COLO668 (cell line): ENCODE data around the gene PIGH.

Experiments
- DNase-seq: peaks from one replicate; lab custom pipeline; 2025; ENCODE audit not compliant: unreplicated experiment; lab: John Stamatoyannopoulos, UW

PIGH gene

DNA sequence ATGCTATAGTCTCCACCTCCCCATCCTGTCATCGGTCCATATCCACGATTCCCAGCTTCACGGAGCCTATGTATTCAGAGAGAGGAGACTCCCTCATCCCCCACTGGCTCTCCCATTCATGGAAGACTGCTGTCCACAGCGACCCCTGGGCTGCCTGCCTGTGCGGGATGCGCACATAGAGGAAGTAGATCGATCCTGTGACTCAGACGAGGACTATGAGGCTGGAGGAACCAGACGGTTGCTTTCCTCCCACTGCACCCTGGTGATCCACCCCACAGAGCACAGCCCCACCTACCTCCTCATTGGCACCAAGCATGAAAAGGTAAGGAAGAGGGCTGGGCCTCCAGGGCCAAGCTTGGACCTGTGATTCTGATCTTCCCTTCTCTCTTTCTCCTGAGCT, 24.4 kb downstream of the PIGH start:
- no peak for DNase-seq

DNA sequence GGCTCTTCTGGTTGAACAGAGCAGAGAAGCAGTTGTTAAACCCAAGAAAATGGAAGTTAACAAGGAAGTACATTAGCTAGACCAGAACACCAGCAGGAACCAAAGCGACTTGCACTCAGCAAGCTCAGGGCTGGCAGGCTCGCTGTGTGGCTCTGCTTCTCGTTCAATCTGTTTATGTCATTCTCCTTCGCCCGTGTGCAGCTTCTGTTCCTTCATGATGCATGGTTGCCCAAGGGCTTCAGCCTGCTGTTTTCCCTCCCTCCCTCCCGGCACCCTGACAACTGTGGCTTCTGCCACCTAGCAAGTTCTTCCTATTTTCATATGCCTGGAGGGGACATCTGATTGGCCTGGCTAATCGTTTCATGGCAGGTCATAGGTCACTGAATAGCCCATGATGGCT, 25.3 kb downstream of the PIGH start:
- no peak for DNase-seq

DNA sequence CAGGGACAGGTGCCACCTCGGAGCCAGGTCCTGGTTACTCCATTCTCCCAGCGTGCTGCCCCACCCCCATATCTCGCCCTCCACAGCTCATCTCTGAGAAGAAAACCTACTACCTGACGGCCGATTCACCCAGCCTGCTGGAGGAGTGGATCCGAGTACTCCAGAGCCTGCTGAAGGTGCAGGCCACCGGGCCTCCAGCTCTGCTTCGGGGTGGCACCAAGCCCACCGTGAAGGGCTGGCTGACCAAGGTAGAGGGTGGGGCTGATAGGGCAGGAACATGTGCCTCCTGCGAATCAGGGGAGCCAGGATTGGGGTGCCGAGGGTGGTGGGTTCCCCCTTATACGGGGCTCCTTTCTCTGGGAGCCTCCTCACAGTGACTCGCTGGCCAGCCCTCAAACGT, 25.9 kb downstream of the PIGH start:
- no peak for DNase-seq

DNA sequence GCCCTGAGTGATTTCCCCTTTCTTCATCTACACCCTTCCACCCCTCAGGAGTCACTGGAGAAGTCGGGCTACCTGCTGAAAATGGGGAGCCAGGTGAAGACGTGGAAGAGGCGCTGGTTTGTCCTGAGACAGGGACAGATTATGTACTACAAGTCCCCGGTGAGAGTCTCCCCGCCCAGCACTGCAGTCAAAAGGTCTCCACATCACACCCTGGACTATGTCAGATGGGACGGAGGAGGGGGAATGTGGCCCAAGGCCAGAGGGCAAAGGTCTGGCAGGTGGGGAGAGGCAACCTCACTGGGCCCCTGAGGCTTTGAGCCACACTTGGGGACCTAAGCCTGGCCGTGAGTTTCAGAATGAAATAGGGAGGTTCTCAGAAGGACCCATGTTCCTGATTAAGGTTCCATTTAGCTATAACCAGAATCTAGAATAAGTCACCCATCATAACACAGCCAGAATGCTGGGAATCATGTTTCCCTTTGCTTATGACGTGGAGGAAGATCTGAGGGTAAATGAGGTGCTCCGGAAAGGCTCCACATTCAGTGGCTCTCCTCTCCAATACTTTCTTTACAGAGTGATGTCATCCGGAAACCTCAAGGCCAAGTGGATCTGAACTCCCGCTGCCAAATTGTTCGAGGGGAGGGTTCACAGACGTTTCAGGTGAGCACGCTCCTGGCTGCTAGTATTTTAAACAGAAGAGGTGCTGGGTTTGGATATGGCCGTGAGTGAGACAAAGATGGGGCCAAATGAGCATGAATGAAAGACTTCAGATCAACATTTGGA, 26.6 kb downstream of the PIGH start:
- no peak for DNase-seq

DNA sequence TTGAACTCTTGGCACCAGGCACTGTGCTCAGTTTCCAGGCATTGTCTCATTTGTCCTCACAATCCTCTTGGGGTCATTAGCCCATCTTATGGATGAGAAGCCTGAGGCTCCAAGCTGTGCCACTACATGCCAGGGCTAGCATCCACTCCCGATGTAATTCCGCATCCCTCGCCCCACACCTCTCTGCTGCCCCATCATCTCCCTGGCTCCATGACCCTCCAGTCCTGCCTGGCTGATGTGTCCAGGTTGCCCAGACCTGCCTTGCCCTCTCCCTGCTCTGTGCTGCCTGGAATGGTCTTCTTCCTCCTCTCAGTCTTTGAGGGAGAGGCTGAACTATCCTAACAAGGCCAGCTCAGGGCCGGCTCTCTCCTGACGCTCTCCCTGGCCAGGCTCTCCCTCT, 27.5 kb downstream of the PIGH start:
- DNase-seq: no peak

DNA sequence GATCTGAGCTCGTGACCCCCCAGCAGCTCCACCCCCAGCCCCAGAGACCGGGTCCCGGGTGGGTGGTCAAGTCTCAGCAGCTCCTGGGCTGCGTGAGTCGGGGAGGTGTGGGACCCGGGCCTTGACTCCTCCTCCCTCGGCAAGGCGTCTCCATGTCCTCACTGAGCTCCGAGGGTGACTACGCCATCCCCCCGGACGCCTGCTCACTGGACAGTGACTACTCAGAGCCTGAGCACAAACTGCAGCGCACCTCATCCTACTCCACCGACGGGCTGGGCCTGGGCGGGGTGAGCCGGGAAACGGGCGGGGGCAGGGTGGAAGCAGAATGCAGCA, 28.1 kb downstream of the PIGH start:
- no peak for DNase-seq

DNA sequence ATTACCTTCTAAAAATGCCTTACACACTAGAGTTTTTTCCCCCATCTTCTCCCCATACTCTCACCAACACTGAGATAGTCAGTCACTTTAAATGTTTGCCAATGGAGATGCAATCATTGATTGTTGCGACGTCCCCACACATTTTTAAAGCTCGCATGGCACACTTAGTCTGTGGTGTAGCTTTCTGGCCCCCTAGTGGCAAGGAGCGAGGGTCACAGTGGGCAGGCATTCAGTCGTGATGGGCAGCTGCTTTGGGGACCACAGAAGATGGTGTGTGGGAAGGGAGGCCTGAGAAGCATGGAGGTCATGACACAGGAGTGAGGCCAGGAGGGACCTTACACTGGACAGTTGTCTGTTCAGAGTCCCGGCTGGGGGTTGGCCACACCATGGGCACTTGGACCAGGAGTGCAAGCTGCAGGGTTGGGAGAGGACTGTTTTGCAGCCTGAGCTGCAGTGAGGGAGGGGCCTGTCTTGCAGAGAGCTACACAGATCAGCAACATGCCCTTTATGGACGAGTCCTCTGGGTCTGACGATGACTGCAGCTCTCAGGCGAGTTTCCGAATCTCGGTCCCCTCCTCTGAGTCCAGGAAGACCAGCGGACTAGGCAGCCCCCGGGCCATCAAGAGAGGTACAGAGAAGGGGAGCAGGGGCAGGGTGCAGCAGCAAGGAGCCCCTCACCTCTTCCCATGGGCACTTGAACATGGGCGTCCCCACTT, 28.6 kb downstream of the PIGH start:
- DNase-seq: peak; percentile 69

DNA sequence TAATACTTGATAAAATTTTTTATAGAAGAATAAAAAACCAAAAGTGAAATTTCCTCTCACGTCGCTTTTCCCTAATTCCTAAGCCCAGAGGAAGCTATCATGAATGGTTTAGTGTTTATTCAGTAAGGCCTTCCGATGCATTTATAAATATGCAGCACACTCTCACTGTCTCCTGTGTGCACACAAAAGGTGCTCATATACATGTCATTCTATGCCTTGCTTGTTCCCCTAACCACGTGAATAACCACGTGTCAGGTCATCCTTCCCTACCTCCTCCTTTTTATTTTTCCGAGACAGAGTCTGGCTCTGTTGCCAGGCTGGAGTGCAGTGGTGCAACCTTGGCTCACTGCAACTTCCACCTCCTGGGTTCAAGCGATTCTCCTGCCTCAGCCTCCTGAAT, 29.6 kb downstream of the PIGH start:
- no peak for DNase-seq

DNA sequence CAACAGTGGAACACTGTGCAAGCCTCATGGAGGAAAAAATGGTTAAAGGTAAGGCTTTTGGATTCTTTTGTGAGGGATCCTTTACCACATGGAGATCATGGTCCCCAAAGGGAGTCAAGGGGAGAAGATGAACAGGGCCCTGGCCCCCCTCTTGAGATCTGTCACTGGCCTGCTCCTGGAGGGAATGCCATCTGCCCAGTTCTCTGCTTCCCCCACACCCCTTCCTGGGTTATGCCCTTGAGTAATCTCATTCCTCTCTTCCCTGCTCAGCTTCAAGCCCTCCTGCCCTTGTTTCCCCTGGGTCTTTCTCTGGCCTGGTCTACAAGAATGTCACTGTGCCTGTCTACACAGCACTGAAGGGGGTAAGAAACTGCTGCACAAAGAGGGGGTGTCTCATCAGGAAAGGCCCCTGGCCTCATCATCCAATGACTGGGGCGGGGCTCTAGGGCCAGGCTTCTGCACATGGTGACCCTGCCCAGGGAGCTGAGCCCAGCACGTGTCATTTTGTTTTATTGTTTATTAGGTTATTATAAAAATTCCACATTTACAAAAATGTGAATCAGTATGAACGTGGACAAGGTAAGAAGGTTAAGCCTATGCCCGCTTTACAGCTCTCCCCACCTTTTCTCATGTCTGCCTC, 30.3 kb downstream of the PIGH start:
- DNase-seq: no peak

DNA sequence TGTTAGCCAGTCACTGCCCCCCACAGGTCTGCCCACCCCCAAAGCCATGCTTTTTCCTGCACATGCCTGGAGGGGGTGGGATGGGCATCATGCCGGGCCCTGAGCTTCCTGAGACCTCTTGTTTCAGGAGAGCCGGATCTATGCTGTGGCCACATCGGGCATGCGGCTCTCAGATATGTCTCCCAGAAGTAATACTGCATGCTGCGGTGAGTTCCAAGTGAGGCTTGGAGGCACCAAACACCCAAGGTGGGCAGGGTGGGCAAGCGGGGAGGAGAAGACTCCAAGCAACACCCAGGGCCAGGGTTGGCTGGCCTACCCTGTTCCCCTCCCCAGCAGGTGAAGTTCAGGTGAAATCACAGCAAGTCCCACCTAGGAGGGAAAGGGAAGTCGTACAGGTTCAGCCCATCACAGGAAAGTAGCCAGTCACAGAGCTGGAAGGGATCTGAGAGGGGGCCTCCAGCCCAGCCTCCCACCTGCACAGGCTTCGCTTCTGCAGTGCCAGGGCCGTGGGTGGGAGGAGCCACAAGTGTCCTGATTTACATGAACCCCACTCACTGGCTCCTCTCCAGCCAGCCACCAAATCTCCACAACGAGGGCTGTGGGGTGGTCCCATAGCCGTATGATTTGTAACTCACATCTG, 30.9 kb downstream of the PIGH start:
- no peak for DNase-seq

DNA sequence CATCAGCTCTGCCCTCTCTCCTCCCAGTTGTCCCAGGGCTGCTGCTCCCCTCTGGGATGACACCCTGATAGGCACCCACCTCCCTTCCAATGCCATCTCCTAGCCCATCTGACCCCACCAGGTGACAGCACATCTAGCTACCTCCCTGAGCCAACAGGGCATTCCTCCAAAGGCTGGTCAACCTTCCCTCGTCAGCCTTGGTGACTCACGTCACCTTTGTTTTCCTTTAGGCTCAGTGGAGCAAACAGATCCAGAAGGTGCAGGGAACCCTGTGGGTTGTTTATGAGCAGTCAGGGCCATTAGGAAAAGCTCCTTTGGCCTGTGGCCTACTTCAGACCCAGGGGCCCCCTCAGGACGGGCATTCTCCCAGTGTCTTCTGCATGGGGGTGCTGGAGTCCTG, 32.4 kb downstream of the PIGH start:
- DNase-seq: no peak

DNA sequence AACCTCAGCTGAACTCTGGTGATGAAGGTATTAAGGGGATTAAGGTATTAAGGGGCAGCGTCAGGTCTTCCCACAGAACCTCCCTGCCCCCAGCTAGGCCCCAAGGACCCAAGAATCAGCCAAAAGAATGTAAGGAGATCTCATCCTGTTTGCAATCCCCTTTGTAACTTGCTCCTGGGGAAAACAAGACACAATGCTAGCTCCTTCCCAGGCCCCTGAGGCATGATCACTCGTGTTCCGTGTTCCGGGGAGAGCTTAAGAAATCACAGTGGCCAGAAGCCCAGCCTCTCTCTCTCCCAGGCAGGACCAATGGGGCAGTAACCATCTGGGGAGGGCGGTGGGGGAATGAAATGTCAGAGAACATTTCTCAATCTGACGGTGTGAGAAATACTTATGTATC, 33.2 kb downstream of the PIGH start:
- no peak for DNase-seq

DNA sequence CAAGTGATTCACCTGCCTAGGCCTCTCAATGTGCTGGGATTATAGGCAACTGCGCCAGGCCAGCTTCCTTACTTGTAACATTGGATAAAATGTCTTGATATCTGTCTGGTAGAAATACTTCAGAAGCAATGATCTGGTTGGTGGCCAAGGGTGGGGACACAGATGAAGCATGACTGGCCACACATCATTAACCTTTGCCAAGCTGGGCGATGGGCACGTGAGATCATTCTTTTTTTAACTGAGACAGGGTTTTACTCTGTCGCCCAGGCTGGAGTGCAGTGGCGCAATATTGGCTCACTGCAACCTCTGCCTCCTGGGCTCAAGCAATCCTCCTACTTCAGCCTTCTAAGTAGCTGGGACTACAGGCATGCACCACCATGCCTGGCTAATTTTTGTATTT, 35.8 kb downstream of the PIGH start:
- no peak for DNase-seq

DNA sequence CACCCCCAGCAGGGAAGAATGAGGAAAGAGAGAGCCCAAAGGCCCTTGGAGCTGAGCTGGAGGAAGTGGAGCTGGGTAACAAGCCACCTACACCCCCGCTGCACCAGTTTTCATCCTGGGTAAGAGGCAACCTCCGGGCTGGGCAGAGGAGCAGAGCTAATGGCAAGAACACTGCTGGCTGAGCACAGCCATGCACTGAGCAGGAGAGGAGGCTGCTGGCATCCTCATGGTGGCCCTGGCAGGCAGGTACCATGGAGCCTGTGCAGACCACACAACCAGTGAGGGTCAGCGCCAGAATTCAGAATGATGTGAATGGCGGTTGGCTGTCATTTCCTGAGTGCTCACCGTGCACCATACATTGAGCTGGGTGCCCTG, 37.3 kb downstream of the PIGH start:
- no peak for DNase-seq

DNA sequence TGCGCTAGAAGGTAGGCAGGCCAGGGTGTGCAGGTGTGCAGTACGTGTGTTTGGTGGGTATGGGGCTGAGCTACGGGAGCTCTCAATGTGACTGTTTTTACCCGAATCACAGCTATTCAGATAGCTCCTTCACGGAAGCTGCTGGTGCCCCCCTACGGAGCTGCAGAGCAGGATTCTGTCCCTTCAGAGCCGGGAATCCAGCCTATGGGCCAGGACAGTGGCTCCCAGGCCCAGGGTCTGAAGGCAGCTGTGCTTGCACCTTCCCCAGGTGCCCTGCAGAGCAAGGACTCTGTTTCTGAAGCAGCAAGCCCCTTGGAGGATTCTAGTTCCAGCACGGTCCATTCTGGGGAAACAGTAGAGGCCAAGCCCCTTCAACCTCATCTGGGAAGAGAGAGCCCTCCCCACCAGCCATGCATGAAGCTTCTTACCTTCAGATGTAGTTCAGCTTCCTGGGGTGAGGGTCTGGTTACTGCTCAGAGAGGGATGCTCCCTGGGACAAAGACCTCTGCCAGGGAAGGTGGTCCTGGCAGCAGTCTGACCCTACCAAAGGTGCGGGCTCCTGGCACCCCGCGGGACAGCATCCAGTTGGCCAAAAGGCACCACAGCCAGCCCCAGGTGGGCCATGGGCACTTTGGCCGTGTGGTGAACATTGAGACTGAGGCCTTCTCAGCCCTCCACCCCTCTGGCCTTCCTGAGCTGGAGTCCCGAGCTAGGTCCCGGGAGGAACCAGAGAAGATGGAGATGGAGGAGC, 37.9 kb downstream of the PIGH start:
- DNase-seq: no peak

DNA sequence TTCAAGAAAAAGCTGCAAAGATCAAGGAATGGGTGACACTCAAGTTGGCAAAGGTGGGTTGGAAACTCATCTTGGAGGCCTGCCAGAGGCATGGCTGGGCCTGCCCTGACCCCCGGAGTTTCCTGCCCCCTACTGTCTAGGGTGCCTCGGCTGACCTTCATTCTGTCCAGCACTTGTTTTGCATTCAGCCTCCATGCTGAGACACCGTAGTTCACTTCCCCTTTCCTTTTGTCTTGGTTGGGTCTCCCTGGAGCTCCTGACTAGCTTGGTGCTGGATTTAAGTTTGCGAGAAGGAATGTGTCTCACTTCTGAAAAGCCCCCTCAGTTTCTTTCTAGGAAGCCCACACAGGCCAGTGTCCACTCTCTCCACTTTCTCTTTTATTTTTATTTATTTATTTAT, 40.4 kb downstream of the PIGH start:
- DNase-seq: no peak

DNA sequence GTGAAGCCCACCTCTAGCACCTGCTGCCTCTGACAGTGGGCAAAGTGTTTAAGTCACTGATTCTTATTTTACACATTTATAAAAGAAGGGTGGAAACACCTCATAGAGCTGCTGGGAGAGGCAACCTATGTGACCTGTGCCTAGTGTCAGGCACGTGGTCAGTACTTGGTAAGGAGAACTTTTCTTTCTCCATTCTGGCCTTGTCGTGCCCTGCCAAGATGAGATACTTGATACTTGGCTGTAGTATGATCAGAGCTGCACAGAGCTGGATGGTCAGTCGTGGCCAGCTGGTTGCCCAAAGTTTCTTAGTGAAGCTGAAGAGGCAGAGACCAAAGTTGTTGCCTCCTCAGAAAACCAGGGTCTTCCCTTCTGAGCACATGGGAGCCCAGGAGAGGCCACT, 42.4 kb downstream of the PIGH start:
- DNase-seq: no peak

DNA sequence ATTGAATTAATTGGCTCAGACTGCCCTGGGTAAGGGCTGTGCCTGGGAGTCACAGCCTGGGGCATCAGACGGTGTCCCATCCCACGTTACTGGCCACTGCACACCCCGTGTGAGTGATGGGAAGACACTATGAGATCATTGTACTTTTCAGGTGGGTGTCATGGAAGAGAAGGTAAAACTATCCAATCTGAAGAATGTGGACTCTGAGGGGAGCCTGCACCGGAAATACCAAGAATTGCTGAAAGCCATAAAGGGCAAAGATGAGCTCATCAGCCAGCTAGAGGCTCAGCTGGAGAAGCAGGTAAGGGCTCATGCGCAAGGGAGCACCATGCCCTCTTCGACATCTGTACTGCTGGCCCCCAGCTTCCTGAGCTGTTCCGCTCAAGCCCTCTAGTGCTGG, 43.0 kb downstream of the PIGH start:
- DNase-seq: no peak

DNA sequence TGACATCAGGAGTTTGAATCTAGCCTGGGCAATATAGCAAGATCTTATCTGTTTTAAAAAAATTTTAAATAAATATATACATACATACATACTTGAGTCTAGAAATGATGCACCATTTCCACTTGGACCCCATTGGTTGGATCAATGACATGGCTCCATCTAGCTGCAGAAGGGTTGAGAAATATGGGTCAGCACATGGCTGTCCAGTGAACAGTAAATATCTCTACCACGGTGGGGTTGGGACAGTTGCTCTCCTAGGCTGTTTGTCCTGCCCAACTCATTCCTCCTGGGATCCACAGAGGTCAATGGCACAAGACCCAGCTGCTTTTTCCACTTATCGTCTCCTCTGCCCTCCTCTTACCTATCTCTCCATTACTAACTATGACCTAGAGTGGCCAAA, 43.4 kb downstream of the PIGH start:
- DNase-seq: no peak

DNA sequence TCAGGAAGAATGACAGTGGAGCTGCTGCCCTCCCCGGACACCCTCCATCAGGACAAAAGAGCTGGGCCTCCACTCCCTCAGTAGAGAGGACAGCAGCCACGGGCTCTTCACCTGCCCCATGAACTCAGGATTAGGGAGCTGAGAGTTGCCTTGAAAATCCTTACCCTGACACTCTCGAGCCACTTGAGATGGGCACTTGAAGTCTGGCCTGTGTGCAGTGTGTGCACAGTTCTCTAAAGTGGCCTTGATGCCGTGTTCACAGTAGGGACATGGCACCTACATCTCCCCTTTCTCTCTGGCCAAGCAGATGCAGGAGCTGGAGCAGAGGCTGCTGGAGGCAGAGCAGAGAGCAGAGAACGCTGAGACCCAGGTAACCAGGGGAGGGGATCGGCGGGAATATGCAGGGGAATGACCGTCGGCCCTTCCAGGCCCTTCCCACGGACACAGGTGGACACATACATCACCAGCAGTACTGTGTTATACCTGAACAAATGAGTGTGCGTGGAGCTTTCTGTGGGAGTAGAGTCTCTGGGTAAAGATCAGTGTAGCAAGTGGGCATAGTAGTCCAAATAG, 44.5 kb downstream of the PIGH start:
- no peak for DNase-seq

DNA sequence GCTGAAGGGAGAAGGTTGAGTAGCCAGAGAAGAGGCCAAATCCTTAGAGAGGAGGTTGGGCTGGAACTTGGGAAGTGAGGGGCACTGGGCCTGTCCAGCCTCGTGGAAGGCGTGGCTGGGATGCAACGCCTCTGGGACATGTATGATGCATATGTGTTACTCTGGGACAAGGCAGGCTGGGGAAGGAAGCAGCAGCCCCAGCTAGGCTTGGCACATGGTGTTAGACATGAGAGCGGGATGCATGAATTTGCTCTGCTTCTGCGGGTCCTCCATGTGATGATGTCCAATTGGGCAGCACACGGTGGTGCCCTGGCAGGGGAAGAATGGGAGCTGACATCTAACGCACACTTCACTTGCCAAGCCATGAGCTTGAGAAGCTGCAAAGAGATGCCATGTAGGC, 45.7 kb downstream of the PIGH start:
- DNase-seq: no peak
